HT-29 (cell line): ENCODE results near the gene CYP2C19. TPM values are rescaled to one million over a fixed set of nuclear protein-coding genes. Genes with fewer than 3 reads are reported as not detected.
"Not testable (repeated sequence)": the region's sequence is repeated elsewhere in the genome, so short reads cannot be mapped to it uniquely, and the experiment has no call there.

Experiments used
- DNase-seq: peaks from one replicate; pipeline ENCODE4 v3.0.0-alpha.2; 2015; ENCODE audit warnings: low spot score
- total RNA-seq: library from RNA; depleted of rRNA; stranded (reverse); fragments of >200 nt; shearing (Covaris generic); gene quantifications from 2 replicates; pipeline ENCODE4 v1.2.3, GENCODE V29; 2014; rRNA removed

CYP2C19 gene
- 0.44 TPM in 1 of 2 replicates, not detected in the other for total RNA-seq

DNA sequence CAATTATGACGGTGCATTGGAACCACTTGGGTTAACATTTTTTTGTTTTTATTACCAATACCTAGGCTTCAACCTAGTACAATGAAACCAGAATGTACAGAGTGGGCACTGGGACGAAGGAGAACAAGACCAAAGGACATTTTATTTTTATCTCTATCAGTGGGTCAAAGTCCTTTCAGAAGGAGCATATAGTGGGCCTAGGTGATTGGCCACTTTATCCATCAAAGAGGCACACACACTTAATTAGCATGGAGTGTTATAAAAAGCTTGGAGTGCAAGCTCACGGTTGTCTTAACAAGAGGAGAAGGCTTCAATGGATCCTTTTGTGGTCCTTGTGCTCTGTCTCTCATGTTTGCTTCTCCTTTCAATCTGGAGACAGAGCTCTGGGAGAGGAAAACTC lies at the start of gene CYP2C19:
Gene CYP2C19 (plus strand): TSS at position 289 of the 400 bp plus-strand sequence. CDS start 25 bp downstream, at position 314.
- no peak for DNase-seq

GRCh38 chr10:94725871-94726270 lies 36.6 kb upstream of the CYP2C19 start:
- no peak for DNase-seq

DNA sequence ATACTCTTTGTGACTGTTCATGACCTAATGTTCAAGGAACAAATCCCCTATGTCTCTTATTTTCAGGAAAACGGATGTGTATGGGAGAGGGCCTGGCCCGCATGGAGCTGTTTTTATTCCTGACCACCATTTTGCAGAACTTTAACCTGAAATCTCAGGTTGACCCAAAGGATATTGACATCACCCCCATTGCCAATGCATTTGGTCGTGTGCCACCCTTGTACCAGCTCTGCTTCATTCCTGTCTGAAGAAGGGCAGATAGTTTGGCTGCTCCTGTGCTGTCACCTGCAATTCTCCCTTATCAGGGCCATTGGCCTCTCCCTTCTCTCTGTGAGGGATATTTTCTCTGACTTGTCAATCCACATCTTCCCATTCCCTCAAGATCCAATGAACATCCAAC lies 27.3 kb upstream of the CYP2C19 start:
- no peak for DNase-seq

DNA sequence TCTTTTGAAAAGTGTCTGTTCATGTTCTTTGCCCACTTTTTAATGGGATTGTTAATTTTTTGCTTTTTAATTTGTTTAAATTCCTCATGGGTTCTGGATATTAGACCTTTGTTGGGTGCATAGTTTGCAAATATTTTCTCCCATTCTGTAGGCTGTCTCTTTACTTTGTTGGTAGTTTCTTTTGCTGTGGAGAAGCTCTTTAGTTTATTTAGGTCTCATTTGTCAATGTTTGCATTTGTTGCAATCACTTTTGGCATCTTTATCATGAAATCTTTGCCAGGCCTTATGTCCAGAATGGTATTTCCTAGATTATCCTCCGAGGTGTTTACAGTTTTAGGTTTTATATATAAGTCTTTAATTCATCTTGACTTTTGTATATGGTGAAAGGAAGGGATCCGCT lies 23.9 kb upstream of the CYP2C19 start:
- no peak for DNase-seq

DNA sequence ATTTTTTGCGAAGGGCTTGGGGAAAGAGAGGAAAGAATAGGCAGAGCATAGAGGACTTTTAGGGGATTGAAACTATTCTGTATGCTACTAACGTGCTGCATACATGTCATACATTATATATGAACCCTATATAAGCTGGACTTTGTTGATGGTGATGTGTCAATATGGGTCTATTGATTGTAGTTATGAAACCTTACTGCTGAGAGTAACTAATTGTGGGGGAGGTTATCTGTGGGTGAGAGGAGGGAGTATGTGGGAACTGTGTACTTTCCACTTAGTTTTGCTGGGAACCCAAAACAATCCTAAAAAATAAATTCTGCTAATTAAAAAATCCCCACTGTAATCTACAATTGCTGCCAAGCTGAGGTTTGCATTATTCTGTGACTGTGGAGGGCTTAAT lies 15.3 kb upstream of the CYP2C19 start:
- no peak for DNase-seq

DNA sequence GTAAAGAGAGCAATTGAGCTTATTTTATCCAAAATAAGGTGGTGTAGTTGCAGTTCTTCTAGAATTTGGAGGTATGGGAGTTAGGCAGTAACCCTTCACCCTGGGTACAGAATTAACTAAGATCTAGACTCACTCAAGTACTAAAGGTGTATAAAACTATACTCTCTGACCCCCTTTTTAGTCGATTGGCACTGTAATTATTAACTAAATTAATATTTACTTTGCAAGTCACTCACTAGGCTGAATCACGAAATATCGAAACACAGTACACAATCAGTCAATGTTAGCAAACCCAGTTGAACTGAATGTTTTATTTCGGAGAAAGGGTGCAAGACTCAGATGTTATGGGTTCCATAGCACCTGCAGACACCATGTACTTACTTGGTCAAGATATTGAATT lies 14.6 kb upstream of the CYP2C19 start:
- peak; percentile 16 for DNase-seq

DNA sequence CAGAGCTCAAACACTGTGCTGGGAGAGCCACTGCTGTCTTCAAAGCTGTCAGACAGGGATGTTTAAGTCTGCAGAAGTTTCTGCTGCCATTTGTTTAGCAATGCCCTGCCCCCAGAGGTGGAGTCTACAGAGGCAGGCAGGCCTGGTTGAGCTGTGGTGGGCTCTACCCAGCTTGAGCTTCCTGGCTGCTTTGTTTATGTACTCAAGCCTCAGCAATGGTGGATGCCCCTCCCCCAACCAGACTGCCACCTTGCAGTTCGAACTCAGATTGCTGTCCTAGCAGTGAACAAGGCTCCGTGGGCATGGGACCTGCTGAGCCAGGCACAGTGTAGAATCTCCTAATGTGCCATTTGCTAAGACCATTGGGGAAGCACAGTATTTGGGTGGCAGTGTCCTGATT lies 4.6 kb upstream of the CYP2C19 start:
- no peak for DNase-seq

GRCh38 chr10:94760586-94761178 lies 1.8 kb upstream of the CYP2C19 start:
- no peak for DNase-seq

DNA sequence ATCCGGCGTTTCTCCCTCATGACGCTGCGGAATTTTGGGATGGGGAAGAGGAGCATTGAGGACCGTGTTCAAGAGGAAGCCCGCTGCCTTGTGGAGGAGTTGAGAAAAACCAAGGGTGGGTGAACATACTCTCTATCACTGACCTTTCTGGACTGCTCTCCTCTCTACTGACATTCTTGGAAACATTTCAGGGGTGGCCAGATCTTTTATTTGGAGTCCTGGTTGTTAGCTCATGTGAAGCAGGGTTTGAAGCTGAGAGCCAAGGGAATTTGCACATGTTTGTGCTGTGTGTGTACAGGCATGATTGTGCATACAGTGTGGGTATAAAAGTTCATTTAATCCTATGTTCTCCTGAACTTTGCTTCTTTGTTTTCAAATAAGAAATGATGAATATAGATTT lies 12.9 kb downstream of the CYP2C19 start:
- not testable (repeated sequence) for DNase-seq

DNA sequence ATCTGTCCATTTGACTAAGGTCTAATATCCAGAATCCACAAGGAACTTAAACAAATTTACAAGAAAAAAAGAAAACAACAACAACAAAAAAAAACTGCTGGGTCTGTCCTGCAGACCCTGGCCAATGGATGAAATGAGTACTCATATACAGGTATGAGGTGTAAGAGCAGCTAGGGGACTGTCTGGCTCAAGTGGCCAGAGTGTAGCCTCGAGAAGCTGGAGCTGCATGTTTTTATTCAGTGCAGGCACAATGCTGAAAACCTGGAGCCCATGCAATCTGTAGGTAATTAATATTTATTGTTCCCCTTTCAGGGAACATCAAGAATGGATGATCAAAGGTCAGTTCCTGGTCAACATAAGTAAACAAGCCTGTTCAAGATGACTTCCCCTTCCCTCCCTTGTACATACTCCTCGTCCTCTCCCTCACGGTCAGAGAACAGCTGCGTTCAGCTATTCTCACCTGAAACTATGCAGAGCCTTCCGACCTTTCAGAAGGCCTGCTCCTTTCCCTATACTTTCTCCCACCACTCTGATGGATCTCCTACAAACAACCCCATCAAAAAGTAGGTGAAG lies 15.5 kb downstream of the CYP2C19 start:
- DNase-seq, result peak; percentile 40

DNA sequence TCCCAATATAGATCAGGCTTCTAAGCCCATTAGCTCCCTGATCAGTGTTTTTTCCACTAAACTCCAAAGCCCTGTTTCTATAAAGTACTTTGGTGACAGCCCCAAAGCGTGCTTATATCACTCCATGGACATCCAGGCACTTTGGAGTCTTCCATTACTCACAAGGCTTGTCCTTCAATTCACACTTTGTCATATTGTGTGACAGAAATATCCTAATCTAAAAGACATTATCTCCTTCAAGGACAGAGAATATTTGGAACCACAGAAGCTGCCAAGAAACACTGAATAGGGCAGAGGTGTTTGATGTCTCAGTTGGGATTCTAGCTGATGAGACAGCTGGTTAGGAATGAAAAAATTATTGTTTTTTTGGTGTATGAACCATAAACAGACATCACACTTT lies 18.4 kb downstream of the CYP2C19 start:
- no peak for DNase-seq

- DNase-seq, result no peak
Observed at GRCh38 chr10:94784256-94784655, 21.8 kb downstream of the CYP2C19 start.

DNA sequence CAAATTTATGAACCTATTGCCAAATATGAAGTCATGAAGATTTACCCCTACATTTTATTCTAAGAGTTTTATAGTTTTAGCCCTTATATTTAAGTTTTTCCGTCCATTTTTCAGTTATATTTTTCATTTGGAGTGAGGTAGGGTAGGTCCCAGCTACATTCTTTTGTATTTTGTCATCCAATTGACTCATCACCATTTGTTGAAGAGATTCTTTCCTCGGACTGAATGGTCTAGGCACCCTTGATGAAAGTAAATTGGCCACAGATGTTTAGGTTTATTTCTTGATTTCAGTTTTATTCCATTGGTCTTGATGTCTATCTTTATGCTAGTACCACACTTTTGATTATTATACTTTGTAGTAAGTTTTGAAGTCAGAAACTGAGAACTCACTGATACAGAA lies 22.7 kb downstream of the CYP2C19 start:
- DNase-seq, result no peak

GRCh38 chr10:94800551-94800950 lies 38.1 kb downstream of the CYP2C19 start:
- not testable (repeated sequence) for DNase-seq

GRCh38 chr10:94803307-94803706 lies 40.8 kb downstream of the CYP2C19 start:
- no peak for DNase-seq

GRCh38 chr10:94830025-94830424 lies 67.5 kb downstream of the CYP2C19 start:
- not testable (repeated sequence) for DNase-seq

GRCh38 chr10:94846204-94846603 lies 83.7 kb downstream of the CYP2C19 start:
- no peak for DNase-seq

- no peak for DNase-seq
Observed at GRCh38 chr10:94850766-94851165, 88.3 kb downstream of the CYP2C19 start.

GRCh38 chr10:94851263-94851662 lies 88.8 kb downstream of the CYP2C19 start:
- no peak for DNase-seq

- DNase-seq, result no peak
Observed at GRCh38 chr10:94852438-94852837, 90.0 kb downstream of the CYP2C19 start.

- DNase-seq, result no peak
Observed at GRCh38 chr10:94853065-94853464, 90.6 kb downstream of the CYP2C19 start.

GRCh38 chr10:94858005-94858404 lies 95.5 kb downstream of the CYP2C19 start:
- DNase-seq, result no peak

DNA sequence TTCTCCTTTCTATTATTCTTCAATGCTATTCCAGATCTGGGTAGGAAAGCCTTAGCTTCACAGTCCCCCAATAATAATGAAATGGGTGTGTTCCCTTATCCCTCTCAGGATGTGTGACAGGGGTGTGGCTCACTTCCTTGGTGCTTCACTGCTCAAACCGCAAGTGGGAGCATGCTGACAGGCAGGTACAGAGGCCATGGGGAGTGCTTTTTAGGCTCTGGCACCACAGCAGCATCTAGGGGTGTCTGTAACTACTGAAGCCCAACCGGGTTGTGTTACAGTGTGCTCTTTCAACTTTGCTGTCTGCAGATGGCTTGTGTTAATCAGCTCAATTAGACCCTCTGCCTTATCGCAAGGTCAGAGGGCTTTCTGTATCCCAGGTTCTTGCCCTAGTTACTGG lies 96.6 kb downstream of the CYP2C19 start:
- no peak for DNase-seq

GRCh38 chr10:94878649-94879048 lies 116.2 kb downstream of the CYP2C19 start:
- DNase-seq, result no peak
